HCT116 (cell line): ENCODE data around the gene FPR3.

Source experiments
- EZH2 ChIP-seq: fragments of 200-600 bp; sonication (generic); IDR thresholded peaks from 2 replicates; pipeline ENCODE4 v1.6.1; 2017; ENCODE audit warnings: antibody characterized with exemption, mixed run types
- FOSL1 ChIP-seq: IDR thresholded peaks from 2 replicates; pipeline ENCODE4 v1.6.1; 2012; ENCODE audit warnings: low read depth
- MAX ChIP-seq: IDR thresholded peaks from 2 replicates; pipeline ENCODE4 v1.6.1; 2012
- POLR2A ChIP-seq: IDR thresholded peaks from 2 replicates; pipeline ENCODE4 v1.7.0; 2011; ENCODE audit warnings: borderline replicate concordance; ENCODE audit not compliant: insufficient read depth, insufficient read length; ENCODE audit errors: extremely low read depth

- TF ChIP-seq POLR2A: no peak
- no peak for TF ChIP-seq EZH2
- TF ChIP-seq MAX: no peak
- no peak for TF ChIP-seq FOSL1
Measured at GRCh38 chr19:51861870-51862622, 67.1 kb downstream of the FPR3 start.
